ENCODE data around the gene GUK1.
"Not testable (repeated sequence)": the region's sequence is repeated elsewhere in the genome, so short reads cannot be mapped to it uniquely, and the experiment has no call there.

The GUK1 gene

GRCh38 chr1:228104526-228105269 lies 35.4 kb upstream of the GUK1 start:
- no peak for DNase-seq

- no peak for DNase-seq
These were observed 34.6 kb upstream of the GUK1 start for GRCh38 chr1:228105270-228105995.

- no peak for DNase-seq
These were observed 33.9 kb upstream of the GUK1 start for GRCh38 chr1:228105996-228106799.

- no peak for DNase-seq
These were observed 33.4 kb upstream of the GUK1 start for GRCh38 chr1:228106800-228107054.

- DNase-seq: no peak
These were observed 32.4 kb upstream of the GUK1 start for GRCh38 chr1:228107636-228108035.

- DNase-seq: no peak
These were observed 31.9 kb upstream of the GUK1 start for GRCh38 chr1:228108055-228108690.

- no peak for DNase-seq
These were observed 31.4 kb upstream of the GUK1 start for GRCh38 chr1:228108742-228109072.

- peak; percentile 97 to 98 for DNase-seq
These were observed 30.8 kb upstream of the GUK1 start, which contains the start of gene MRPL55 for GRCh38 chr1:228109073-228109961. TSS of gene MRPL55 (minus strand) at chr1:228109299. CDS start at chr1:228108260, 1,039 bp downstream.

- no peak for DNase-seq
These were observed 30.1 kb upstream of the GUK1 start for GRCh38 chr1:228109962-228110488.

- no peak for DNase-seq
These were observed 29.5 kb upstream of the GUK1 start for GRCh38 chr1:228110556-228110955.

GRCh38 chr1:228111315-228111714 lies 28.8 kb upstream of the GUK1 start:
- DNase-seq: not testable (repeated sequence)

GRCh38 chr1:228112167-228112566 lies 27.9 kb upstream of the GUK1 start:
- DNase-seq: no peak

- no peak for DNase-seq
These were observed 27.5 kb upstream of the GUK1 start for GRCh38 chr1:228112617-228113016.

GRCh38 chr1:228114827-228115226 lies 25.3 kb upstream of the GUK1 start:
- no peak for DNase-seq

GRCh38 chr1:228117335-228117734 lies 22.7 kb upstream of the GUK1 start:
- no peak for DNase-seq

GRCh38 chr1:228118040-228118439 lies 22.0 kb upstream of the GUK1 start:
- DNase-seq: no peak

- DNase-seq: no peak
These were observed 19.7 kb upstream of the GUK1 start for GRCh38 chr1:228120351-228120750.

GRCh38 chr1:228120857-228121489 lies 19.1 kb upstream of the GUK1 start:
- peak in 1 of 2 donors; percentile 37 for DNase-seq

GRCh38 chr1:228122921-228123441 lies 17.1 kb upstream of the GUK1 start:
- DNase-seq: no peak

- DNase-seq: no peak
These were observed 16.6 kb upstream of the GUK1 start for GRCh38 chr1:228123505-228123904.

GRCh38 chr1:228125185-228125584 lies 14.9 kb upstream of the GUK1 start:
- DNase-seq: no peak

Measured in CD4-positive, alpha-beta T cell treated with Interferon alpha-2 for 1 hour (primary cell).